ENCODE data around the gene ZNF232.
A peak's percentile ranks its signal among the peaks of the same experiment; 100 is the strongest.
"Not testable (repeated sequence)": the region's sequence is repeated elsewhere in the genome, so short reads cannot be mapped to it uniquely, and the experiment has no call there.

Gene ZNF232

GRCh38 chr17:5128905-5129535 is 17.3 kb upstream of the ZNF232 start:
- DNase-seq = no peak

- DNase-seq = not testable (repeated sequence)
Observed at GRCh38 chr17:5128387-5128786, 16.7 kb upstream of the ZNF232 start.

- no peak for DNase-seq
Observed at GRCh38 chr17:5127910-5128309, 16.2 kb upstream of the ZNF232 start.

GRCh38 chr17:5126719-5127488 is 15.2 kb upstream of the ZNF232 start:
- DNase-seq = no peak

GRCh38 chr17:5124896-5125295 is 13.2 kb upstream of the ZNF232 start:
- DNase-seq = not testable (repeated sequence)

GRCh38 chr17:5124125-5124760 is 12.6 kb upstream of the ZNF232 start:
- DNase-seq = not testable (repeated sequence)

- DNase-seq = no peak
Observed at GRCh38 chr17:5123343-5124124, 11.9 kb upstream of the ZNF232 start.

- DNase-seq = no peak
Observed at GRCh38 chr17:5122586-5123342, 11.1 kb upstream of the ZNF232 start.

GRCh38 chr17:5122056-5122455 is 10.4 kb upstream of the ZNF232 start:
- DNase-seq = not testable (repeated sequence)

- DNase-seq = no peak
Observed at GRCh38 chr17:5121186-5121841, 9.6 kb upstream of the ZNF232 start.

- not testable (repeated sequence) for DNase-seq
Observed at GRCh38 chr17:5120436-5121185, 8.9 kb upstream of the ZNF232 start.

- DNase-seq = no peak
Observed at GRCh38 chr17:5120036-5120435, 8.4 kb upstream of the ZNF232 start.

- no peak for DNase-seq
Observed at GRCh38 chr17:5118219-5118618, 6.5 kb upstream of the ZNF232 start.

GRCh38 chr17:5115673-5116651 is 4.3 kb upstream of the ZNF232 start, which contains the start of gene USP6:
Gene USP6, plus strand, starts transcription at chr17:5116032. Its CDS starts 14,336 bp downstream, at chr17:5130368.
- DNase-seq = no peak

GRCh38 chr17:5110816-5111215 is 862 bp downstream of the ZNF232 start:
- no peak for DNase-seq

GRCh38 chr17:5100832-5101231 is 10.8 kb downstream of the ZNF232 start:
- DNase-seq = no peak

GRCh38 chr17:5099271-5099670 is 12.4 kb downstream of the ZNF232 start:
- DNase-seq = no peak

GRCh38 chr17:5097101-5097834 is 14.4 kb downstream of the ZNF232 start:
- DNase-seq = peak; percentile 6

GRCh38 chr17:5096731-5097100 is 15.0 kb downstream of the ZNF232 start:
- no peak for DNase-seq

All from NCI-H524 treated with DMSO at 0.1 percent for 48 hours (cell line).